ENCODE results near the gene EME2.

- TF ChIP-seq CTCF (IDR thresholded peaks at IDR 0.05), result no peak
- no peak for TF ChIP-seq EP300 (IDR thresholded peaks at IDR 0.05)
Observed at GRCh38 chr16:1787322-1788094, 14.9 kb downstream of the EME2 start.
